Suppressor macrophage (primary cell): ENCODE data around the gene ATXN2.
"Not testable (repeated sequence)": the region's sequence is repeated elsewhere in the genome, so short reads cannot be mapped to it uniquely, and the experiment has no call there.

ENCODE experiments used
- DNase-seq, 4 experiments: peaks; one replicate each; pipeline ENCODE4 v3.0.0-alpha.2; 2020 to 2022
- total RNA-seq, 17 experiments: gene quantifications; one replicate each; lab custom pipeline; 2026; ENCODE audit warnings: mixed read lengths in 6 of 17, inconsistent platforms in 3 of 17; lab: John Stamatoyannopoulos, UW

Gene ATXN2
- 10.4 to 55.6 (median 26.4) reads per million in 17 experiments for total RNA-seq

DNA sequence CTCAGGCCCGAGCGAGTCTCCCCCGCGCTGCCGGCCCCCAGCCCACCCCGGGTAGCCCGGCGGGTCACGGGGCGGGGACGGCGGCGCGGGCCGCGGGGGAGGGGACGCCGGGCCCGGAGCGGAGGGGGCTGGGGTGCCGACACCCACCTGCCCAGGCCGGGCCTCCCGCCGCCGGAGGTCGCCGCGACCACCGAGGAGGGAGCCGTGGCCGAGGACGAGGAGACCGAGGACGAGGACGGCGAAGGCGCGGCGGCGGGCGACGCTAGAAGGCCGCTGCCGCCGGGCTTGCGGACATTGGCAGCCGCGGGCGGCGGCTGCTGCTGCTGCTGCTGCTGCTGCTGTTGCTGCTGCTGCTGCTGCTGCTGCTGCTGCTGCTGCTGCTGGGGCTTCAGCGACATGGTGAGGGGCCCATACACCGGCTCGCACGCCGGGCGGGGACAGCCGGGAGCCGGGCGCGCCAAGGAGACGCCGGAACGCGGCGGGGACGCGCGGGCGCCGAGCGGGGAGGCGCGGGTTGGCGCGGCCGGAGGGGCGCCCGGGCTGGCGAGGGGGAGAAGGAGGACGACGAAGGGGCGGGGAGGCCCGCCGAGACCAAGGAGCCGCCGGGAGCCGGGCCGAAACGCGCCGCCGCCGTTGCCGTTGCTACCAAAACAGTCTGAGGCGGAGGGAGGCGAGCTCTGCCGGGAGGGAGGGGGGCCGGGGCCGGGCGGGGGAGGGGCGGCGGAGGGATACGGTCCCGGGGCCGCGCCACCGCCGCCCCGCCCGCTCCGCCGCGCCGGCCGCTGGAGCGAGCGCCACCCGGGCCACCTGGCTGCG lies at the start of gene ATXN2:
Gene ATXN2, minus strand, starts transcription at position 679 of the 816 bp plus-strand sequence. Its CDS starts 281 bp downstream, at position 398.
- DNase-seq = peak; percentile 58 to 90 (median 76)

DNA sequence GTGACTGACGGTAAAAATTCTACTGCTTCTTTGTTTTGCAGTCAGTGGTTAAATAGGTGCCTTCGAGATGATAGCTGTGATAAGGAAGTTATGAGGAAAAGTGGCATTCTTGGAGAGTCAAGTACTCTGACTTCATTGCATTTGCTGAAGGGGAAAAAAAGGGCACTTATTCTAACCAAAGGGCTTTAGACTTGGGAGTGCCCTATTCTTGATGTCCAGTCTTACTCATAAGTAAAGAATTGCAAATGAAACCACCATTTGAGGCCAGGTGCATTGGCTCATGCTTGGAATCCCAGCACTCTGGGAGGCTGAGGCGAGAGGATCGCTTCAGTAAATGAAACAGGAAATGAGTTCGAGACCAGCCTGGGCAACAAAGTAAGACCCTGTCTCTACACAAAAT lies 46.3 kb upstream of the ATXN2 start:
- no peak for DNase-seq

DNA sequence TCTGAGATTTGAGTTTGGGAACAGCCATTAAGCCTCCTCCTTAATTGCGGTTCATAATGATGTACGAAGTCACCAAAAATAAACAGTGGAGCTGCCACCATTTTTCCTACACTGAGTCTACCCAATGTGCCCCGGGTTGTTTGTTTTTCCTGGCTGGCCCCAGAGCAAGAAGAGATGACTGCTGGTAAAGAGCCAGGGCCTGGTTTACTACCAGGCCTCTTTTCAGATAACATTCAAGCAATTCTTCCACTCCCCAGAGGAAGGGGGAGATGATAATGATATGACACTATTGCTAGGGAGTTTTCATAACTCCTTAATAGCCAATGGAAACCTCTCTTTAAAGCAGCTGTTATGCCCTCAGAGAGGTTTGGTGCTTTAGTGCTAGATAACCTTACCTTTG lies 44.3 kb upstream of the ATXN2 start:
- DNase-seq = no peak

GRCh38 chr12:111642681-111643426 lies 43.7 kb upstream of the ATXN2 start:
- no peak for DNase-seq

- no peak for DNase-seq
These were observed 41.4 kb upstream of the ATXN2 start for GRCh38 chr12:111640506-111640905.

- DNase-seq = no peak
These were observed 39.4 kb upstream of the ATXN2 start for GRCh38 chr12:111638556-111638955.

DNA sequence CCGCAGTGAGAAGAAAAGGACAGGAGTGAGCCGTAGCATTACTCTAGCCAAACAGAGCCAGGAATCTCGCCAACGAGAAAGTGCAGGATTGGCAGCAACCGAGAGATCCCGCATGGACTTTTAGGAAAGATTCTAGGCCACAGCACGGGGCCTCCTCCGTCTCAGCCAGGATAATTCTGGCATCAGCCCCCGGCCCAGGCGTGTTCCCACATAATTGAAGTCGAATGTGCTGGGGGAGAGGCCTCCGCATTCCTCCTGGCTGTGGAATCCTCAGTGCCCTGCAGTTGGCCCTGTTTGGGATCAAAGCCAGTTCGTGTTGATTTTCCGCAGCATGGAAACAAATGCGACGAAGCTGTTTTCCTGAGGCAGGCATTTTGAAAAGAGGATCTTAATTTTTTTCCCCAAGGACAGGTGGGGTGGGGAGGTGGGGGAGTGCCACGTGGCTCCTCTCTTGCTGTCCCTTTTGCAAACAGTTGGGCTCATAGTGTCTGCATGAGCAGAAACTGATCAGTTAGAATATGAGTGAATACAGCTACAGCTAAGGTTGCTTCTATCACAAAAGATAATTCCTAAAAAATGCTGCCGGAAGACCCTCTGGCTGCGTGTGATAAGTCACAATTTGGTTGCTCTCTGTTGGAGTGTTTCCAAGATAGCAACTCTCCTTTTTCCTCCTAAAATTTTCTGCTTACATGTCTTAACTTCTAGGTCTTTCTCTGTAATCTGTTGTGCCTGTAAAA lies 37.3 kb upstream of the ATXN2 start:
- no peak for DNase-seq

DNA sequence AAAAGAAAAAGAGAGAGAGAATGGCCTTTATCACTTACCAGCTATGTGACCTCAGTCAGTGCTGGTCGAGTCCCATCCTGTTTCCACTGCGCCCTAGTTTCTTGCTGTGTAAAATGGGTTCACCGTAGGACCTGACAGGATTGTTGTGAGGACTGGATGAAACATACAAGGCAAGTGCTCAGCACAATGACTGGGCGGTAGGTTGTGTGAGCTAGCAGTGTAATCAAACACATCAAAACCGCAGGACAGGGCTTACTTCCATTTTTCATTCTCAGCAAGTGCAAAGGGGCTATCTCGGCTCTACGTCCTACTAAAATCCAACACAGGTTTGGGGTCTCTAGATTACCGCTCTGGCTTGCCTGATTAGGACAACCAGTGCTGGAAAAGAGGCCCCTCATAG lies 36.4 kb upstream of the ATXN2 start:
- peak in 3 of 4 experiments; percentile 6 to 15 (median 8) for DNase-seq

DNA sequence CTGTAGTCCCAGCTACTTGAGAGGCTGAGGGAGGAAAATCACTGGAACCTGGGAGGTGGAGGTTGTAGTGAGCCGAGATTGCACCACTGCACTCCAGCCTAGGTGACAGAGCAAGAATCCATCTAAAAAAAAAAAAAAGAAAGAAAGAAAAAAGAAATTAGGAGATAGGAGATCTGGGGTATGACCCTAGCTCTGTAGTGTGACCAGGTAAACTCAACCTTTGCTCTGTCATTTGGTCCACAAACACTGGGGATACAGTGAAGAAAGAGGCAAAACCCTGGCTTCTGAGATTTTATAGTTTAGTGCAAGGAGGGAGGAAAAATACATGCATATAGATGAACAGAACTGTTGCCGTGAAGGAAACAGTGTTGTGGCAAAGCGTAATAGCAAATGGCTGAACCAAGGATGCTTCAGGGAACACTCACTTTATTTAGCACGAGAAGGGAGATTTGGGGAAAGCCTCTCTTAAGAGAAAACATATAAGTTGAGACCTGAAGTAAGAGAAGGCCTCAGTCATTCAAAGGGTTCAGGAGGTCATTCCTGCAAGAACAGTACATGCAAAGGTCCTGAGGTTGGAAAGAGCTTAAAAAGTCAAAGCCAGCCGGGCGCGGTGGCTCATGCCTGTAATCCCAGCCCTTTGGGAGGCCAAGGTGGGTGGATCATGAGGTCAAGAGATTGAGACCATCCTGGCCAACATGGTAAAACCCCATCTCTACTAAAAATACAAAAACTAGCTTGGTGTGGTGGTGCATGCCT lies 29.6 kb upstream of the ATXN2 start:
- DNase-seq = no peak

GRCh38 chr12:111626230-111626629 lies 27.1 kb upstream of the ATXN2 start:
- DNase-seq = no peak

DNA sequence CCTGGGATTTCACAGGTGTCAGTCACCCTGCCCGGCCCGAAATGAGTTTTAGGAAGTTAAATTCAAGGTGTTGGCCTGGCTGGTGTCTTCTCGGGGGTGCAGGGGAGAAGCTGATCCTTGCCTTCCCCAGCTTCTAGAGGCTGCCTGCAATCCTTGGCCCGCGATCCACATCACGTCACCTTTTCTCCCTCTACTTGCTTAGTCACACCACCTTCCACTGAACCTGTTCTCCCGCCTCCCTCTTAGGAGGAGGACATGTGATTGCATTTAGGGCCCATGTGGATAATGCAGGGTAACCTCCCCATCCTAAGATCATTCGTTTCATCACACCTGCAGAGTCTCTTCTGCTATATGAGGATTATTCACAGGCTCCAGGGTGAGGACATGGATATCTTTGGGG lies 25.4 kb upstream of the ATXN2 start:
- DNase-seq = no peak

- not testable (repeated sequence) for DNase-seq
These were observed 18.7 kb upstream of the ATXN2 start for GRCh38 chr12:111617841-111618240.

DNA sequence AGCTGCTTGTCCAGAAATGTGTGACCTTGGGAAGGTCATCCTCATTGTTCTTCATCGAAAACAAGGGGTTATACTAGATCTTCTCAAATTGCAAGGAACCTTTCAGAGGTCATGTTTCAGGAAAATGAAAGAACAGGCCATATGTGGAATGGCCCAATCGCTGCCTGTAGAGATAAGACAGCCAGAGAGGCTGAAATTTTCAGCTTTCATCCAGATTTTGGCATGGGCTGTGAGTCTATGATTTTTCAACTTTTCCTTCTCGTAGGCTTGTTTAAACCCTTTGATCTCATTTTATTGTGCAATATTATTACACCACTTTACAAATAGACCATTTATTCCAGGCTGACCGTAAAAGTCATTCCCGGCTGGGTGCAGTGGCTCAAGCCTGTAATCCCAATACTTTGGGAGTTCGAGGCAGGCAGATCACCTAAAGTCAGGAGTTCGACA lies 17.1 kb upstream of the ATXN2 start:
- no peak for DNase-seq

GRCh38 chr12:111607239-111607638 lies 8.1 kb upstream of the ATXN2 start:
- DNase-seq = no peak

DNA sequence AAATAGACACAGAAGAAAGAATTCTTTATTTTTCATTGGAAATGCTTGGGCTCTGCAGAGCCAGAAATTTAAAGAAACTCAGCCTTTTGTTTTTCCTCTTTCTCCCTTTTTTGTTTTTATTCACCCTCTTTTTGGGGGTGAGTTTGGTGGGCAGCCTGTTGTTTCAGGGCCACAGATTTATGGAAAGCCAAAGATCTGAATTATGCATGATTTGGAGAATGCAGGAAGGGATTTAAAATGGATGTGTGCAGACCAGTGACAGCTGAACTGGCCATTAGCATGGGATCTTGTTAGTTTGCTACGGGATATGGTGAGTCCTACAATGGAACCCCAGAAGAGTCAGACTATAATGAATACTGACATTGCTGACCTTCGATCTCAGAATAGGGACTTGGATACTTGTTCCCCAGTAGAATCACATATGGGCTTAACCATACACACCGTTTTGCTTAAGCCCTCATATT lies 7.7 kb upstream of the ATXN2 start:
- DNase-seq = no peak

GRCh38 chr12:111605911-111606766 lies 7.0 kb upstream of the ATXN2 start:
- DNase-seq = no peak

DNA sequence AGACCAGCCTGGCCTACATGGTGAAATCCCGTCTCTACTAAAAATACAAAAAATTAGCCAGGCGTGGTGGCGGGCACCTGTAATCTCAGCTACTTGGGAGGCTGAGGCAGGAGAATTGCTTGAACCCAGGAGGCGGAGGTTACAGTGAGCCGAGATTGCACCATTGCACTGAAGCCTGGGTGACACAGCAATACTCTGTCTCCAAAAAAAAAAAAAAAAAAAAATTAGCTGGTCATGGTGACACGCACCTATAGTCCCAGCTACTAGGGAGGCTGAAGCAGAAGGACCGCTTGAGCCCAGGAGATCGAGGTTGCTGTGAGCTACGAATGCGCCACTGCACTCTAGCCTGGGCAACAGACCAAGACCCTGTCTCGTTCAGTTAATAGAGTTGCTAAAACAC lies 3.7 kb upstream of the ATXN2 start:
- DNase-seq = not testable (repeated sequence)

- no peak for DNase-seq
These were observed 3.2 kb upstream of the ATXN2 start for GRCh38 chr12:111602348-111602747.

GRCh38 chr12:111600986-111601385 lies 1.9 kb upstream of the ATXN2 start:
- not testable (repeated sequence) for DNase-seq

DNA sequence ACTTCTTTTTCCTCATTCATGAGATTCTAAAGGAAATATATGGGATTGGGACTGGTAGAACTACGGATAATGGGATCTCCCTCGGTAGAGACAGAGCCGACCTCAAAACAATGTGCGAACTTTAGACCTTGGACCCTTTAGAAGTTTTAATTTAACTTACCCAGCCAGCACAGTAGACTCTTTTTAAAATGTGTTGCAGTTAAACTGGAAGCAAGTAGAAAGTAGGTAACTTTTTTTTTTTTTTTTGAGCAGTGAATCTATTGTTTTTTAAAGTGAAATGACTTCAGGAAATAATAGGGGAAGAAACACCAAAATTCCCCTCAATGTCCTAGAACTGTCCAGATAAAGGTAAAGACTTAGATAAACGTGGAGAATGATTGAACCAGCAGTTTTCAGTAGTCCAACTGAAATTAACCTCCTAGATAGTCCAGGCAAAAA lies 1.1 kb upstream of the ATXN2 start:
- DNase-seq = no peak
